ENCODE results near the gene ARHGAP23. TPM values are rescaled to one million over a fixed set of nuclear protein-coding genes. Genes with fewer than 3 reads are reported as not detected.
A peak's percentile ranks its signal among the peaks of the same experiment; 100 is the strongest.
"Not testable (repeated sequence)": the region's sequence is repeated elsewhere in the genome, so short reads cannot be mapped to it uniquely, and the experiment has no call there.

The ARHGAP23 gene
- total RNA-seq, 2 donors from 2014 or later, result 9.4 to 18.0 TPM

DNA sequence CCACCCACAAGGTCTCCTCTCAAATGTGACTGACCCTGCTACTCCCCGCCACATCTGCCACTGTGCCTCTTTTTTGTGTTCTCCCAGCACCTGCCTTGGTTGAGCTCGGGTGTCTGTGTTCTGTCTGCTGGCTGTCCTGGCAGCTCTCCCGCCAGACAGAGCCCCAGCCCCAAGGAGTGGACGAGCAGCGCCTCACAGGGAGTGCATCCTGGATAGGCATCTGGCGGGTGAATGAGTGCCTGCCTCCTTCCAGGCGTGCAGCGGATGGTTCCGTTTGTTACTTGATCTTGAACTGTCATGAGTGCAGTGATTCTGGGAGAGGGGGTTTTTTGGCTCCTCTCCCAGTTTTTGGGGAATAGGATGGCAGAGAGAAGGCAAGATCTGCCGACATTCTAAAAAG, 99.9 kb downstream of the ARHGAP23 start:
- peaks cover 26% of the 10 kb centered on the region for H3K27me3 Mint-ChIP-seq (ENCODE audit: insufficient read depth)
- WGBS, 2 experiments (ENCODE audit: insufficient coverage in 1 of 2, insufficient read length in 1 of 2), result 63 to 79% methylated on average over 7 to 10 of the region's 10 CpGs
- not testable (repeated sequence) for H3K27ac Mint-ChIP-seq; H3K4me1 ChIP-seq (ENCODE audit: control insufficient read depth, insufficient read depth, low read length); H3K4me3 Mint-ChIP-seq; H3K4me3 ChIP-seq (ENCODE audit: low read length); H3K9ac ChIP-seq (ENCODE audit: extremely low read depth, low read length, poor library complexity, severe bottlenecking); H3K9me3 ChIP-seq (ENCODE audit: control insufficient read depth, low read length); H3K36me3 Mint-ChIP-seq (ENCODE audit: low read depth); H3K9me3 Mint-ChIP-seq; H3K27ac ChIP-seq (ENCODE audit: low read depth, low read length); H3K27me3 ChIP-seq (ENCODE audit: control insufficient read depth, insufficient read depth, low read length, poor library complexity, severe bottlenecking); H3K36me3 ChIP-seq (ENCODE audit: control insufficient read depth, insufficient read depth, low read length); H3K4me1 Mint-ChIP-seq
- DNase-seq, result peak; percentile 52

DNA sequence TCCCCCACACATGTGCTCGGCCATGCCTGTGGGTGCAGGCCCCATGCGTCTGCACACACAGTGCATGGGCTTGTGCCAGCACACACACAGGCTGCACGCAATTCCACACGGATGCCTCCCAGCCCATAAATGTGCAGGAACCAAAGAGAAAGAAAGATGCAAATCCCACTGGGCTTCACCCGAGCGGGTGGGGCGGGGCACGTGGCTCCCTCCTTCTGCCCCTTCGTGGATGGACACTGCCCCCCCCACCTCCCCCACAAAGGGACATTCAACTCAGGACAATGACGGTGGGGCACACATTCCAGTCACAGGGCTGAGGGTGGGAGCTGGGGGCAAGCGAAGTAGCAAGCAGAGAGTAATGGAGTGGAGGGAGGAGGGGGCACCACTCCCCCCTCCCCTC, 102.6 kb downstream of the ARHGAP23 start:
- H3K27ac ChIP-seq (ENCODE audit: low read depth, low read length); H3K9me3 Mint-ChIP-seq; H3K4me1 ChIP-seq (ENCODE audit: control insufficient read depth, insufficient read depth, low read length); H3K9me3 ChIP-seq (ENCODE audit: control insufficient read depth, low read length); DNase-seq; H3K4me1 Mint-ChIP-seq; H3K4me3 Mint-ChIP-seq; H3K36me3 Mint-ChIP-seq (ENCODE audit: low read depth); H3K27ac Mint-ChIP-seq; H3K4me3 ChIP-seq (ENCODE audit: low read length); H3K9ac ChIP-seq (ENCODE audit: extremely low read depth, low read length, poor library complexity, severe bottlenecking); H3K27me3 ChIP-seq (ENCODE audit: control insufficient read depth, insufficient read depth, low read length, poor library complexity, severe bottlenecking); H3K36me3 ChIP-seq (ENCODE audit: control insufficient read depth, insufficient read depth, low read length): not testable (repeated sequence)
- WGBS, 2 experiments (ENCODE audit: insufficient coverage in 1 of 2, insufficient read length in 1 of 2), result 81% methylated on average over 9 of the region's 11 CpGs; no CpG with 5 or more reads in 1 of the 2 experiments
- peaks cover 26% of the 10 kb centered on the region for H3K27me3 Mint-ChIP-seq (ENCODE audit: insufficient read depth)

DNA sequence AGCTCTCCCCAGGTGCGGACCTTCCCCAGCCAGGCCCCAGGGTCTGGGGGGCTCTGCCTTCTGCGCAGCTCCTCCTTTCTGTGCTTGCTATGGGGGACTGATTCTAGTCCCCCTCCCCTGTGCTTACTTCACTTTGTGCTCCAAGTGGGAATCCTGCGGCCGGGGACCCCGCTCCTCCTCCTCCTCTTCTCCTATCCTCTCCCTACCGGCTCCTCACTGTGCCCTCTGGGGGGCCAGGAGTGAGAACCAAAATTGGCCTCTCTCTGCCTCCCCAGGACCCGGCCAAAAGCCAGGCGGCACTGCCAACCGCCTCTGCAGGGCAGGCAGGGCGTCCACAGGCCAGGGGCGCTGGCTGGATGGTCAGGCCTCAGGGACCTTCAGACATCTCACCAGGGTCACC, 103.5 kb downstream of the ARHGAP23 start:
- not testable (repeated sequence) for DNase-seq; H3K27me3 ChIP-seq (ENCODE audit: control insufficient read depth, insufficient read depth, low read length, poor library complexity, severe bottlenecking); H3K36me3 ChIP-seq (ENCODE audit: control insufficient read depth, insufficient read depth, low read length); H3K9ac ChIP-seq (ENCODE audit: extremely low read depth, low read length, poor library complexity, severe bottlenecking); H3K27ac Mint-ChIP-seq; H3K4me1 ChIP-seq (ENCODE audit: control insufficient read depth, insufficient read depth, low read length); H3K4me1 Mint-ChIP-seq; H3K4me3 Mint-ChIP-seq; H3K9me3 ChIP-seq (ENCODE audit: control insufficient read depth, low read length); H3K9me3 Mint-ChIP-seq; H3K27ac ChIP-seq (ENCODE audit: low read depth, low read length); H3K4me3 ChIP-seq (ENCODE audit: low read length); H3K36me3 Mint-ChIP-seq (ENCODE audit: low read depth)
- peaks cover 28% of the 10 kb centered on the region for H3K27me3 Mint-ChIP-seq (ENCODE audit: insufficient read depth)
- 40 to 78% methylated on average over 1 to 9 of the region's 11 CpGs for WGBS, 2 experiments (ENCODE audit: insufficient coverage in 1 of 2, insufficient read length in 1 of 2)

DNA sequence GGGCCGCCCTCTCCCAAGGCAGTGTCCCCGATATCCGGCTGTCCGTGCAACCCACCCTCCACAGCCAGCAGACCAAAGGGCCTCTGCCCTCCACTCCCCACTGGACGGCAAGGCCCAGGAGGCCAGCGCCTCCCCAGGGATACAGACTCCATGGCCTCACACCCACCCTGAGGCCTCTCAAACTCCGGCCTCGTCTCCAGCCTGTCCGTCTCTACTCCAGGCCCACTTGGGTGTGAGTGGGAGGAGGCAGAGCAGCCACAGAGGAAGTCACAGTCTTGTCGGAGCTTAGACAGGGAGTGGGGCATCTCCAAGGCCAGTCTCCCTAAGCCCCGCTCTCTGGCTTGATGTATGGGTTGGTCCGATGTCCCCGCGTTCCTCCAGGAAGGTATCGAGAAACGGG, 104.2 kb downstream of the ARHGAP23 start:
- TF ChIP-seq, protein P1, sequence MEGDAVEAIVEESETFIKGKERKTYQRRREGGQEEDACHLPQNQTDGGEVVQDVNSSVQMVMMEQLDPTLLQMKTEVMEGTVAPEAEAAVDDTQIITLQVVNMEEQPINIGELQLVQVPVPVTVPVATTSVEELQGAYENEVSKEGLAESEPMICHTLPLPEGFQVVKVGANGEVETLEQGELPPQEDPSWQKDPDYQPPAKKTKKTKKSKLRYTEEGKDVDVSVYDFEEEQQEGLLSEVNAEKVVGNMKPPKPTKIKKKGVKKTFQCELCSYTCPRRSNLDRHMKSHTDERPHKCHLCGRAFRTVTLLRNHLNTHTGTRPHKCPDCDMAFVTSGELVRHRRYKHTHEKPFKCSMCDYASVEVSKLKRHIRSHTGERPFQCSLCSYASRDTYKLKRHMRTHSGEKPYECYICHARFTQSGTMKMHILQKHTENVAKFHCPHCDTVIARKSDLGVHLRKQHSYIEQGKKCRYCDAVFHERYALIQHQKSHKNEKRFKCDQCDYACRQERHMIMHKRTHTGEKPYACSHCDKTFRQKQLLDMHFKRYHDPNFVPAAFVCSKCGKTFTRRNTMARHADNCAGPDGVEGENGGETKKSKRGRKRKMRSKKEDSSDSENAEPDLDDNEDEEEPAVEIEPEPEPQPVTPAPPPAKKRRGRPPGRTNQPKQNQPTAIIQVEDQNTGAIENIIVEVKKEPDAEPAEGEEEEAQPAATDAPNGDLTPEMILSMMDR (conservative IDR thresholded peaks at IDR 0.05), result no peak
- Mint-ChIP-seq H3K36me3 (ENCODE audit: low read depth) (no peaks in the 10 kb centered on the region), H3K4me3 (no peak overlapping the region), H3K27ac (no peak overlapping the region), H3K4me1 (peaks cover 3% of the 10 kb centered on the region), H3K27me3 (ENCODE audit: insufficient read depth) (peaks cover 28% of the 10 kb centered on the region), H3K9me3 (no peaks in the 10 kb centered on the region)
- no peaks in the 10 kb centered on the region for H3K9me3 ChIP-seq (ENCODE audit: control insufficient read depth, low read length)
- H3K4me3 ChIP-seq (ENCODE audit: low read length), result no peak overlapping the region
- no peaks in the 10 kb centered on the region for H3K27me3 ChIP-seq (ENCODE audit: control insufficient read depth, insufficient read depth, low read length, poor library complexity, severe bottlenecking)
- no peaks in the 10 kb centered on the region for H3K36me3 ChIP-seq (ENCODE audit: control insufficient read depth, insufficient read depth, low read length)
- H3K4me1 ChIP-seq (ENCODE audit: control insufficient read depth, insufficient read depth, low read length), result no peaks in the 10 kb centered on the region
- WGBS, 2 experiments (ENCODE audit: insufficient coverage in 1 of 2, insufficient read length in 1 of 2), result 90 to 93% methylated on average over 11 to 16 of the region's 16 CpGs
- DNase-seq, result no peak
- H3K27ac ChIP-seq (ENCODE audit: low read depth, low read length), result no peak overlapping the region
- no peak overlapping the region for H3K9ac ChIP-seq (ENCODE audit: extremely low read depth, low read length, poor library complexity, severe bottlenecking)

All from endodermal cell (in vitro differentiated cells).